ENCODE measurements around the gene RNF150.

RNF150 gene

GRCh38 chr4:141127884-141128283 lies 5.4 kb downstream of the RNF150 start:
- no peak for TF ChIP-seq CTCF (IDR thresholded peaks at IDR 0.05; ENCODE audit: low read depth, low read length, missing control alignments)
- Histone ChIP-seq H3K4me3 (ENCODE audit: low read depth, low read length) (no peak overlapping the region), H3K36me3 (replicated peaks) (no peaks in the 10 kb centered on the region), H3K27ac (no peak overlapping the region), H3K27me3 (replicated peaks) (no peaks in the 10 kb centered on the region)
- in situ Hi-C loops (cut with HindIII; ENCODE audit: low pct_ligation_motif_present, low sequenced_read_pairs) = loop anchor here (25.0 kb wide), 1 partner anchor 241 kb away; no protein-coding TSS in a partner anchor
- DNase-seq = no peak

- in situ Hi-C loops (cut with HindIII; ENCODE audit: low pct_ligation_motif_present, low sequenced_read_pairs) = loop anchor here (25.0 kb wide), 1 partner anchor 239 kb away; no protein-coding TSS in a partner anchor
- Histone ChIP-seq H3K36me3 (replicated peaks) (no peaks in the 10 kb centered on the region), H3K4me3 (ENCODE audit: low read depth, low read length) (no peak overlapping the region), H3K27ac (no peak overlapping the region), H3K27me3 (replicated peaks) (no peaks in the 10 kb centered on the region)
- no peak for DNase-seq
- TF ChIP-seq CTCF (IDR thresholded peaks at IDR 0.05; ENCODE audit: low read depth, low read length, missing control alignments) = no peak
Measured at GRCh38 chr4:141126769-141127168, 6.5 kb downstream of the RNF150 start.

GRCh38 chr4:141124224-141124623 lies 9.0 kb downstream of the RNF150 start:
- in situ Hi-C loops (cut with HindIII; ENCODE audit: low pct_ligation_motif_present, low sequenced_read_pairs) = no loop called here
- no peak overlapping the region for H3K27ac ChIP-seq

GRCh38 chr4:141121768-141122454 lies 11.4 kb downstream of the RNF150 start:
- DNase-seq = no peak
- TF ChIP-seq CTCF (IDR thresholded peaks at IDR 0.05; ENCODE audit: low read depth, low read length, missing control alignments) = no peak
- H3K27ac ChIP-seq = no peak overlapping the region
- no peaks in the 10 kb centered on the region for H3K27me3 ChIP-seq (replicated peaks)
- no peaks in the 10 kb centered on the region for H3K36me3 ChIP-seq (replicated peaks)
- H3K4me3 ChIP-seq (ENCODE audit: low read depth, low read length) = no peak overlapping the region
- in situ Hi-C loops (cut with HindIII; ENCODE audit: low pct_ligation_motif_present, low sequenced_read_pairs) = no loop called here

More at GRCh38 chr4:141124224-141124623, 9.0 kb downstream of the RNF150 start:
- DNase-seq = no peak
- no peaks in the 10 kb centered on the region for H3K27me3 ChIP-seq (replicated peaks)
- TF ChIP-seq CTCF (IDR thresholded peaks at IDR 0.05; ENCODE audit: low read depth, low read length, missing control alignments) = no peak
- H3K36me3 ChIP-seq (replicated peaks) = no peaks in the 10 kb centered on the region
- no peak overlapping the region for H3K4me3 ChIP-seq (ENCODE audit: low read depth, low read length)

GRCh38 chr4:141121101-141121500 lies 12.2 kb downstream of the RNF150 start:
- in situ Hi-C loops (cut with HindIII; ENCODE audit: low pct_ligation_motif_present, low sequenced_read_pairs) = no loop called here
- TF ChIP-seq CTCF (IDR thresholded peaks at IDR 0.05; ENCODE audit: low read depth, low read length, missing control alignments) = no peak
- DNase-seq = no peak
- Histone ChIP-seq H3K4me3 (ENCODE audit: low read depth, low read length) (no peak overlapping the region), H3K36me3 (replicated peaks) (no peaks in the 10 kb centered on the region), H3K27ac (no peak overlapping the region), H3K27me3 (replicated peaks) (no peaks in the 10 kb centered on the region)
